SH-SY5Y (cell line): ENCODE results near the gene LCN15.

ENCODE experiments used
- GATA2 ChIP-seq: IDR thresholded peaks from 2 replicates; pipeline ENCODE4 v1.6.1; 2011; ENCODE audit warnings: mild to moderate bottlenecking, low read depth, low read length
- GATA3 ChIP-seq: IDR thresholded peaks from 2 replicates; pipeline ENCODE4 v1.6.1; 2011; ENCODE audit warnings: low read depth, mild to moderate bottlenecking, low read length, moderate library complexity

The LCN15 gene

DNA sequence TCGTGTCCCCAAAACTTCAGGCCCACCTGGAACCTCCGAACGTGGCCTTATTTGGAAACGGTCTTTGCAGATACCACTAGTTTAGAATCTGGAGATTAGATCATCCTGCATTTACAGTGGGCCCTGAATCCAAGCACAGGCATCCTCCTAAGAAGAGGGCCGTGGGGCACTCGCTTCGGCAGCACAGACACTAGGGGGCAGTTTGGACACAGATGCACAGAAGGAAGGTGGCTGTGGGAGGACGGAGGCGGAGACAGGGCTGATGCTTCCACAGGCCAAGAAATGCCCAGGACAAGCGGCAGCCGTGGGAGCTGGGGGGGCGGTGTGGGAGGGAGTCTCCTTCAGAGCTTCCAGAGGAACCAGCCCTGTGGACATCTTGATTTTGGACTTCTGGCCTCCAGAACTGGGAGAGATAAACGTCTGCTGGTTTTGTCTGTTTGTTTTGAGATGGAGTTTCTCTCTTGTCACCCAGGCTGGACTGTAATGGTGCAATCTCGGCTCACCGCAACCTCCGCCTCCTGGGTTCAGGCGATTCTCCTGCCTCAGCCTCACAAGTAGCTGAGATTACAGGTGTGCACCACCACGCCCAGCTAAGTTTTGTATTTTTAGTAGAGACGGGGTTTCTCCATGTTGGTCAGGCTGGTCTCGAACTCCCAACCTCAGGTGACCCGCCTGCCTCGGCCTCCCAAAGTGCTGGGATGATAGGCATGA lies 3.3 kb downstream of the LCN15 start:
- TF ChIP-seq GATA2, result peak; percentile 45; the same call in 1 of the 2 replicates

DNA sequence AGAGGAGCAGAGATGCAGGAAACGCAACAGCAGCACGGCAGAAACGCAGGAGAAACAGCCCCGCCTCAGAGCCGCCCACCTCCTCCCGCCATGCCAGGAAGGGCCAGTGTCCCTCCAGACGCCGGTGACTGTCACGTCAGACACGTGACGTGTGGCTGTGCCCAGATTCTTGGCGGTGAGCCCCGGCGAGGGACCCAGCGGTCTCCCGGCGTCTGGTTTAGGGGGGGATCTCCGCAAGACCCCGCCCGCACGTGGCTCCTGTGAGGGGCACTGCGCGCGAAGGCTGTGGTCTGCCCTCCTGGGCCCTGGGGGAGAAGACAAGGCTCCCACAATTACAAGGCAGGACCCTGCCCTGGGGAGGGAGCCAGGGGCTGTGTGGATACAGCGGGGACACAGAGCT lies 3.9 kb downstream of the LCN15 start:
- TF ChIP-seq GATA3 (no peak), GATA2 (no peak)

DNA sequence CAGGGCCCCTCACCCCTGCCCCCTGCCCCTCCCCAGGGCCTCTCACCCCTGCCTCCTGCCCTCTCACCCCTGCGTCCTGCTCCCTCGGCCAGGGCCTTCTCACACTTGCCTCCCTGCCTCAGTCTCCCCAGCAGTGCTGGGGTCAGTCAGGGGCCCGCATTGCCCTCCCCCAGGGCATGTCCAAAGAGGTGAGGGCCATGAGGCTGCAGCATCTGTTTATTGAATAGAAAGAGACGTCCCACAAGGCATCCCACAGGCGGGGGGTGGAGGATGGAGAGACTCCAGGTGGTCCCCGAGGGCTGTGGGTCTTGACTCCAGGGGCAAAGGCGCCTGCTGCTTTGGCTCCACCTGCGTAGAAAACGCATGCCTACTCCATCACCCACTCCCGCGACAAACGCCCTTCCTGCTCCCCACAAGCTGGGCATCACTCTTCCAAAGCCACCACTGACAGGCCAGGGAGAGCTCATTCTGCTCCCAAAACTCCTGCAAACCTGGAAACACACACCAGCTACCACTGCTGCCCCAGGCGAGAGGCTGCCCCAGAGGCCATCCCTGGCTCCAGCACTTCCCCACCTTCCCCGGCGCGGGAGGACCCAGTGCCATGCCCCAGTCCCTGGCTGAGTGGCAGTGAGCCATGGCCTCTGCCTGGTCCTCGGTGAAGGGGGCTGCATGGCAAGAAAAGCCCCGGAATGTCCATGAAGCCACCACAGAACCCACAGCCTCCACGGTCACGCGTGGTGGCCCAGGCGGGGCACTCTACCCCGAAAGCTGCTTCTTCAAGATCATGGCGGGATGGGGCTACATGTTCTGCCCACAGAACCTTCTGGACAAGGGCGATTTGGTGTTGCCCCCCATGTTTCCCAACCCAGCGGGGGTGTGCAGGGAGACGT lies 4.6 kb downstream of the LCN15 start:
- TF ChIP-seq GATA2, result no peak
- TF ChIP-seq GATA3, result no peak

DNA sequence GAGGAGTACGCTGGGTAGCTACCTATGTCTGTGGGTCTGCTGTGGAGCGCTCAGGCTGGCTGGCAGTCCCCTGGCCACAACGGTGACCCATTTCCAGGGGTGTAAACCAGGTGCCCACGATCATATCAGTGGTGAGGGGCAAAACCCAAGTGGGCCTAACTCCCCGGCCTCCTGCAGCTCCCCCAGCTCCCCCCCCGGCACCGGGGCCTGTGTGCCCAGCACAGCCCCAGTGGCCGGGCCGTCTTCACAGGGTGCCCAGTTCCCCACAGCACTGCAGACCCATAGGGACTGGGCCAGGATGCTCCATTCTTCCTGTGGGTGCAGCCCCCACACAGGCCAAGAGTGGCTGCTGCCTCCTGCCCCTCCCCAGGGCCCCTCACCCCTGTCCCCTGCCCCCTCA lies 5.3 kb downstream of the LCN15 start:
- TF ChIP-seq GATA3 (no peak), GATA2 (no peak)

DNA sequence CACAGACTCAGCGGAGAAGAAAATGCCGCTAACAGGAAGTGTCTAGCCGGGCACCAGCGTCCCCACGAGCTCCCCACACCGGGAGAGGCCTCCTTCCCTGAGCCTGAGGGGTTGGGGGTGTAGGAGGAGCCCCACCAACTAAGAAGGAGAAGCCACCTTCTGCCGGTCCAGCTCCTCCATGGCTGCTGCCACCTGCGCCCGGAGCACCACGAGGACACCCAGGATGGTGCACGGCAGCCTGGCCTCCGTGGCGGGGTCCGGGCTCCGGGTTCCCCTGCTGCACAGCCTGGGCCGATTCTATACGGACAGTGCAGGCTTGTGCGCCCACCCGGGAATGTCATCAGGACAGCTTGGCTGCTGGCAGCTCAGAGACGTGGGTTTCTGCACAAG lies 6.6 kb downstream of the LCN15 start:
- no peak for TF ChIP-seq GATA2
- TF ChIP-seq GATA3, result no peak

DNA sequence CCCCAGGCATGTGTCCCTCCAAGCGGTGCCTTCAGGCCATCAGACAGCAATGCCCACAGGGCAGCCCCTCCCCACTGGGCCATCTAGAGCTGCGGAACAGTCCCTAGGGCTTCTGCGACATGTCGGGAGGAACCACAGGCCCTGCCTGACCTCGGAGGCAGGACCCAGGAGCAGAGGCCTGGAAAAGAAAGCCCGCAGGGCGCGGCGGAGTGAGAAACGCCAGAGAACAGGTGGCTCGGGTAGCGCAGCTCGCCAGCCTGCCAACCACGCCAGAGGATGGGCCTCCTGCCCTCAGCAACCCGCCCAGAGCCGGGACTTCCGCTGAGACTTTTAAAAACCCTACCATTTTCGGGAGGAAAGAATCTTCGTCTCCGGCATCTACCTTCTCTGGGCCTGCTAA lies 7.0 kb downstream of the LCN15 start:
- TF ChIP-seq GATA2, result no peak
- no peak for TF ChIP-seq GATA3

DNA sequence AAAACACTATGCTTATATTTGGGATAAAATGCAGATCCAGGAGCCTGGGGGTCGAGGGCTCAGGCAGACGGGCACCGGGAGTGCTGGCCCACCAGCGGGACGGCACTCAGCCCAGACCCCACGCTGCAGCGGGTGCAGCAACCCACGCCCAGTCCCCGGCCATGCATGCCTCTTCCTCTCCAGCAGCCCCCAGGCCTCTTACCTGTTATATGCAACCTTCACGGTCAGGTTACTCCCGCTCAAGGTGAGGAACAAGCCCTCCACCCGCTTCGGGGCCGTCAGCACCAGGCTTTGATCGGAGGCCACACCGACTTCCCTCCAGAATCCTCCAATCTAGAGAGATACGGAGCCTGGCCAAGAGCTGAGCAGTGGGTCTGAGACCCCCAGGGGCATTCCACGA lies 7.5 kb downstream of the LCN15 start:
- TF ChIP-seq GATA3 (no peak), GATA2 (no peak)

DNA sequence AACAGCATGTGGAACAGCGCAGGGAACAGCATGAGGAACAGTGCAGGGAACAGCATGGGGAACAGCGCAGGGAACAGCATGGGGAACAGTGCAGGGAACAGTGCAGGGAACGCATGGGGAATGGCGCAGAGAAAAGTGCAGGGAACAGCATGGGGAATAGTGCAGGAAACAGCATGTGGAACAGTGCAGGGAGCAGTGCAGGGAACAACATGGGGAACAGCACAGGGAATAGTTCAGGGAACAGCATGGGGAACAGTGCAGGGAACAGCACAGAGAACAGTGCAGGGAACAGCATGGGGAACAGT lies 8.2 kb downstream of the LCN15 start:
- TF ChIP-seq GATA2 (no peak), GATA3 (no peak)

DNA sequence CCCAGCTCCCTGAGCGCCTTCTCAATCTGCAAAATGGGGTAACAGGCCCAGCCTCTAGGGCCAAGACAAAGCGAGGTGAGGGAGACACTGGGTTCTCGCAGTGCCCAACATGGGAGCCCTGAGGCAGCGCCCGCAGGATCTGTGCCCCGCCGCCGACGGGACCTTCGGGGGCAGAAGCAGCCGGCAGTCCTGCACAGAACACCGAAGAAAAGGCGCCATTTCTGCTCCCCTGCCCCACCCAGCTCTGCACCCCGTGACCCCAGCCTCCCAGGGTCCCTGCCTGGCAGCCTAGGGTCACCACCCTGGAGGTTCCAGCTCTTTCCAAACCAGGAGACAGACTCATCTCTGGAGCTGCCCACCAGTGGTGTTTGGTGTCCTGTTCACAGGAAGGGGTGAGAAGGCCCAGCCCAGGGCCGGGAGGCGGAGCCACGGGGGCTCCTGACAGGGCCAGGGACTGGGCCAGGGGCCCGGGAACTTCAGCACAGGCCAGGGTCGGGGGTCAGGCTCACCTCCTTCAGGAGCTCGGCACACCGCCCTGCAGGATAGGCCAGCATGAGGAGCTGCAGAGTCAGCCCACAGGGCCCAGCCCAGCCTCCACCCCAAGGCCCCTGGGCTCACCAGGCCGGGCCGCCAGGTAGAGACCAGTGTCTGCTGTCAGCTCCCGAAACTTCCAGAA lies 9.6 kb downstream of the LCN15 start:
- TF ChIP-seq GATA2, result no peak
- TF ChIP-seq GATA3, result no peak

DNA sequence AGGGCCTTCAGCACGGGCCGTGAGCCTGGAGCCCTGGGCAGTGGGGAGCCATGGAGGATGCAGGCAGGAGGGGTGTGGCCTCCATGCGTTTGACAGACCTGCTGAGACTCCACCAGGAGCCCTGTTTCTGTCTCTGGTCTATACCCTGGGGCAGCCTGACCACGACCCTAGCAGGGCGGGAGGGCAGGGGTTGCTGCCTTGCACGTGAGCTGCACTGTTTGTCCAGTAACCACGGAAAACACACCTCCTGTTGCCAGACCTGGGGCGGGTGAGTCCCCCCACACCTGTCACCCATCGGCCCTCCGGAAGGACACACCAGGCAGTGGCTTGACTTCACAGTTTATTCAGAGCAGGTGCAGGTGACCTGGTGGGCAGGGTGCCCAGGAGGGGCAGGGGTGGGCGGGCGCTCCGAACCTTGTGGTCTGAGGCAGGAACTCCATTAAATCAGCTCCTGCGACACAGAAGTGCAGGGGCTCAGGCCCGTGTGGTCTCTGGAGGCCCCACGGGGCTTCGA lies 10.2 kb downstream of the LCN15 start:
- no peak for TF ChIP-seq GATA2
- no peak for TF ChIP-seq GATA3

DNA sequence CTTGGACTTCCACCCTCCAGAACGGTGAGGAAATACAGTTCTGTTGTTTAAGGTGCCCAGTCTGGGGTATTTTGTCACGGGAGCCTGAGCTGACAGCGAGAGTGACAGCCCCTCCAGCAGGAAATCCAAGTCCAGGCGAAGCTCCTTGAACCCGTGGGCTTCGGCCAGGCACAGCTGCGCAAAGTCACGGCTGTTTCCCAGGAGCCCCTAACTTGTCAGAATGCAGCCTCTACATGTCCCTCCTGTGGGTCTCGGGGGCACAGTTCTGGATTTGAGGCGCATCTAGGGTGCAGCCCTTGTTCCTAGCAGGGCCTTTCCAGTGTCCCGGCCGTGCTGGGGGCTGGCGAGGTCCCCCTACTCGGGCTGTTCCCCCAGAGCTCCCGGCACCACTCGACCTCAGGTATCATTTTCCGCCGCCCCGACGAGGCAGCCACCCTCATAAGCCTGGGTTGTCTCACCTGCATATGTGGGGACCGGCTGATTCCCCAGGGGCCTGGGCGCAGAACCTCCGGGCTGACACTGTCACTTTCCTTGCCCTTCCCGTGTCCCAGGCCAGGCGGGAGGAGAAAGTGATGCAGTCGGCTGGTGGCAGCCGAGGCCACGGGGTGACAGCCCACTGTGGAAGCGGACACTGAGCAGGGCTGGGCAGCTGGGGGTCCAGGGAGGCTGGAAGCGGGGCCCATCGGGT lies 10.8 kb downstream of the LCN15 start:
- no peak for TF ChIP-seq GATA2

DNA sequence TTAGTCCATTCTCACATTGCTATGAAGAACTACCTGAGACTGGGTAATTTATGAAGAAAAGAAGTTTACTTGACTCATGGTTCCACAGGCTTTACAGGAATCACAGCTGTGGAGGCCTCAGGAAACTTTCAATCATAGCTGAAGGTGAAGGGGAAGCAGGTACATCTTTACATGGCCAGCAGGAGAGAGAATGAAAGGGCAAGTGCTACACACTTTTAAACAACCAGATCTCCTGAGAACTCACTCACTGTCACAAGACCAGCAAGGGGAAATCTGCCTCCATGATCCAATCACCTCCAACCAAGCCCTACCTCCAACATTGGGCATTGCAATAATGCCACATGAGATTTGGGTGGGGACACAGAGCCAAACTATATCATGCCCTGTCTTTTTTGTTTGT lies 12.5 kb downstream of the LCN15 start:
- TF ChIP-seq GATA3, result no peak
- TF ChIP-seq GATA2, result no peak

DNA sequence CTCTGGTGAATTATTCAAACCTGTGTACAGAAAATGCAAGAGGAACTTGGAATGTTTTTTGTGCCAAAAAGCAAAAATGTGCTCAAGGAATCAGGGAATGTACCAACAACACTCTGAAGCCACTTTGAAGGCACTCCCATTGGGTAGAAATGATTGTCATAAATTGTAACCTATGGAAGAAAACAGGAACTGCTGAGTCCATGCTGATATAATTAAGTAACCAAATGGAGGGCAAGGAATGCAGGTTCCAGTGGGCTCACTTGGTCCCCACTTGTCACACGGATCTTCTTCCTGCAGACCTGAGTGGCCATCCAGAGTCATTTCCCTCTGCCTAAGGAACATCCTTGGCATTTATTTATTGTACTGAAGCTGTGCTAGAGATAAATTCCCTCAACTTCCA lies 13.1 kb downstream of the LCN15 start:
- TF ChIP-seq GATA2 (no peak), GATA3 (no peak)

DNA sequence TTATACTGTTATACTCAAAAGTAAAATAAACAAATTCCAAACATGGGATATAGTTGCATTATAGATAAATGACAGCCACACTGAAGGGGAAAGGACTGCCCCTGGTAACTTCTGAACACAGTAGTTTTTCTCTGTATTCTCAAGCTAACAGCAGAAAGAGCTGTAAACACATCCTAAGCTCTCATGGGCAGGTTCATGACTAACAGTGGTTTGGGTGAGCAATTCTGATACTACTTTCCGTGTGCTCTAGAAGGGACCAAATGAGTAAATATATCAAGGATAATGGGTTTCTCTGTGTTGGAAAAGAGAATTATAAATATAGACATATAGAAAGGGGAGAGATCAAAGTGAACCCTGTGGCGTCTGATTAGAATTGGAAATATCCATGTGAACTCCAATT lies 13.8 kb downstream of the LCN15 start:
- no peak for TF ChIP-seq GATA2
- no peak for TF ChIP-seq GATA3
